Peyer's patch (tissue), 4 donors: ENCODE measurements around the gene SHB. TPM values are rescaled to one million over a fixed set of nuclear protein-coding genes. Genes with fewer than 3 reads are reported as not detected.

Experiments
- DNase-seq, 3 donors: peaks; one replicate each; pipeline ENCODE4 v3.0.0-alpha.2; 2017 to 2019
- H3K27ac ChIP-seq, 4 donors: fragments of 200-600 bp; sonication (generic); one replicate each; pipeline ENCODE4 v1.5.1; 2016 to 2019
- H3K27me3 ChIP-seq, 2 donors: fragments of 200-600 bp; sonication (generic); one replicate each; pipeline ENCODE4 v1.5.1; 2019
- H3K36me3 ChIP-seq, 3 donors: fragments of 200-600 bp; sonication (generic); one replicate each; pipeline ENCODE4 v1.5.1; 2016 to 2019
- H3K4me1 ChIP-seq, 4 donors: fragments of 200-600 bp; sonication (generic); one replicate each; pipeline ENCODE4 v1.5.1; 2016 to 2019
- H3K4me3 ChIP-seq, 4 donors: fragments of 200-600 bp; sonication (generic); 1 replicate in 3 of 4; 2 replicates in 1 of 4; pipeline ENCODE4 v1.5.1; 2016 to 2019; ENCODE audit warnings: mild to moderate bottlenecking in 1 of 4
- H3K9me3 ChIP-seq, 4 donors: fragments of 200-600 bp; sonication (generic); one replicate each; pipeline ENCODE4 v1.5.1; 2016 to 2019; ENCODE audit warnings: mild to moderate bottlenecking in 1 of 4
- POLR2A ChIP-seq, 2 donors: fragments of 450-650 bp; IDR thresholded peaks; one replicate each; pipeline ENCODE4 v1.5.1; 2017; ENCODE audit warnings: antibody characterized with exemption in 2 of 2, mild to moderate bottlenecking in 2 of 2, moderate library complexity in 2 of 2
- small RNA-seq, 2 donors: library from RNA; depleted of rRNA; stranded (forward); fragments of <200 nt; gene quantifications; one replicate each; pipeline ENCODE3, GENCODE V24; 2016
- total RNA-seq, 4 donors: library from RNA; depleted of rRNA; stranded (reverse); fragments of >200 nt; gene quantifications; one replicate each; pipeline ENCODE4 v1.1.0, GENCODE V29; 2016
- TF ChIP-seq, protein P1 (sequence below), 6 experiments: fragments of 450-650 bp in 4 of 6; fragments of 200-600 bp in 2 of 6; sonication (generic) in 1 of 6; IDR thresholded peaks; one replicate each; pipeline ENCODE4 v1.5.1; 2017 to 2019; ENCODE audit warnings: antibody characterized with exemption in 6 of 6, mild to moderate bottlenecking in 3 of 6, moderate library complexity in 1 of 6

The SHB gene
- total RNA-seq, 4 donors from 2014 or later, result 14.5 to 31.1 (median 25.6) TPM

DNA sequence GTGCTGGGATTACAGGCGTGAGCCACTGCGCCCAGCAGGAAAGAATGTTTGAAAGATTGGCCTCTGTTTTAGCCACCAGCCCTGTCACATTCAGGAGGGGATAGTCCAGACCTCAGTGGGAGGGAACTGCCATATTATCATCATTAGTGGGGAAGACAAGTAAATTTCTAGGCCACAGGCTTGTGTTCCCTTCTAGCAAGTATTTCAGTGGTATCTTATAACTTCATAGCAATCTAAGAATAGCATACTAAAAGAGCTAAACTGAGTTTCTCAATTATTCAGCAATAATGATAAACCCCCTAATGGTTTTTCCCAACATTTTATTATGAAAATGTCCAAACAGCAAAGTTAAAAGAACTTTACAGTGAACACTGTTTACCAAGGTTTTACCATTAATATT lies 195.1 kb downstream of the SHB start:
- Histone ChIP-seq H3K27ac (no peak overlapping the region), H3K4me1 (no peaks in the 10 kb centered on the region), H3K4me3 (no peak overlapping the region), H3K27me3 (no peaks in the 10 kb centered on the region), H3K9me3 (no peaks in the 10 kb centered on the region), H3K36me3 (peaks cover 0 to 7% (median 0%) of the 10 kb centered on the region in 3 donors)
- no peak for TF ChIP-seq POLR2A (IDR thresholded peaks at IDR 0.05)
- TF ChIP-seq, protein P1, sequence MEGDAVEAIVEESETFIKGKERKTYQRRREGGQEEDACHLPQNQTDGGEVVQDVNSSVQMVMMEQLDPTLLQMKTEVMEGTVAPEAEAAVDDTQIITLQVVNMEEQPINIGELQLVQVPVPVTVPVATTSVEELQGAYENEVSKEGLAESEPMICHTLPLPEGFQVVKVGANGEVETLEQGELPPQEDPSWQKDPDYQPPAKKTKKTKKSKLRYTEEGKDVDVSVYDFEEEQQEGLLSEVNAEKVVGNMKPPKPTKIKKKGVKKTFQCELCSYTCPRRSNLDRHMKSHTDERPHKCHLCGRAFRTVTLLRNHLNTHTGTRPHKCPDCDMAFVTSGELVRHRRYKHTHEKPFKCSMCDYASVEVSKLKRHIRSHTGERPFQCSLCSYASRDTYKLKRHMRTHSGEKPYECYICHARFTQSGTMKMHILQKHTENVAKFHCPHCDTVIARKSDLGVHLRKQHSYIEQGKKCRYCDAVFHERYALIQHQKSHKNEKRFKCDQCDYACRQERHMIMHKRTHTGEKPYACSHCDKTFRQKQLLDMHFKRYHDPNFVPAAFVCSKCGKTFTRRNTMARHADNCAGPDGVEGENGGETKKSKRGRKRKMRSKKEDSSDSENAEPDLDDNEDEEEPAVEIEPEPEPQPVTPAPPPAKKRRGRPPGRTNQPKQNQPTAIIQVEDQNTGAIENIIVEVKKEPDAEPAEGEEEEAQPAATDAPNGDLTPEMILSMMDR (IDR thresholded peaks at IDR 0.05), result no peak
- DNase-seq, result no peak

DNA sequence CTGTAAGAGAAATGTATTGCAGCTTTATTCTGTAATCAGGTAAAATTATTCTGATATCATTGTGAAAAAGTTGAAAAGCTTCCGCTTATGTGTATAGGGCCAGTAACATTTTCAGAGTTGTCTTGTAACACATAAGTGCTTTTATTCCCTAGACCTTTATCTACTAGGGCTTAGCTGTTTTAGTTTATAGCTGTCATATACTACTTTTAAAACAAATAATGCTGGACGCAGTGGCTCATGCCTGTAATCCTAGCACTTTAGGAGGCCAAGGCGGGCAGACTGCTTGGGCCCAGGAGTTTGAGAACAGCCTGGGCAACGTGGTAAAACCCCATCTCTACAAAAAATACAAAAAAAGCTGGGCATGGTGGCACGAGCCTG lies 198.2 kb downstream of the SHB start:
- no peak for TF ChIP-seq POLR2A (IDR thresholded peaks at IDR 0.05)
- TF ChIP-seq, protein P1 (IDR thresholded peaks at IDR 0.05), result no peak
- no peaks in the 10 kb centered on the region for H3K27me3 ChIP-seq
- no peak overlapping the region for H3K4me3 ChIP-seq
- H3K4me1 ChIP-seq, result no peaks in the 10 kb centered on the region
- DNase-seq, result no peak
- H3K27ac ChIP-seq, result no peak overlapping the region
- H3K36me3 ChIP-seq, result no peaks in the 10 kb centered on the region
- H3K9me3 ChIP-seq, result no peaks in the 10 kb centered on the region

DNA sequence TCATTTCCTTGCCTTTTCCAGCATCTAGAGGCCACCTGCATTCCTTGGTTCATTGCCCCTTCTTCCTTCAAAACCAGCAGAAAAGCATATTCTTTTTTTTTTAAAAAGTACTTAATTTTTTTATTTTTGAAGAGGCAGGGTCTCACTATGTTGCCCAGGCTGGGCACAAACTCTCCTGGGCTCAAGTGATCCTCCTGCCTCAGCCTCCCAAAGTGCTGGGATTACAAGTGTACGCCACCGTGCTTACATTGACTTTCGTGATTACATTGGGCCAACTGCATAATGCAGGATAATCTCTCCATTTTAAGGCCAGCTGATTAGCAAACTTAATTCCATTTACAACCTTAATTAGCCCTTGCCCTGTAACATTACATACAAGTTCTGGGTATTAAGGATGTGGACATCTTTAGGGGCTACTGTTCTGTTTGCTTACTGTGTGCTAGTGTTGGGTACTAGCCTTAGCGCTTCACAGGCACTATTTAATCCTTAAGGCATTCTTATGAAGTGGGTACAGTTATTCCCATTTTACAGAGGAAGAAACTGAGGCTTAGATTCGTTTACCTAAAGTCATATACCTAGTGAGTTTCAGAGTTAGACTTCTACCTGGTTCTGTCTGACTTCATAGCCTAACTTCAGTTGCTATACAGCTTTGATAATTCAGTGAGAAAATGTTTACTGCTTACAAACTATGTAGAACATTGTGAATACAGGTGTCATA lies 198.8 kb downstream of the SHB start:
- H3K27me3 ChIP-seq, result no peaks in the 10 kb centered on the region
- DNase-seq, result no peak
- H3K36me3 ChIP-seq, result no peaks in the 10 kb centered on the region
- H3K27ac ChIP-seq, result no peak overlapping the region
- TF ChIP-seq, protein P1 (IDR thresholded peaks at IDR 0.05), result no peak
- TF ChIP-seq POLR2A (IDR thresholded peaks at IDR 0.05), result no peak
- H3K4me1 ChIP-seq, result no peaks in the 10 kb centered on the region
- H3K4me3 ChIP-seq, result no peak overlapping the region
- H3K9me3 ChIP-seq, result no peaks in the 10 kb centered on the region

Small RNA genes within 50 kb of the gene (small RNA-seq; reads per million reads assigned to genes)
- 0 reads per million in 2 donors for gene RNU7-124P

Other genes with a start within 250 kb of the SHB start
- gene SLC25A51, start 165.1 kb downstream of the SHB start, total RNA-seq, result 10 to 100 TPM; 32.2 to 67.8 (median 57.8) TPM